ENCODE measurements around the gene PTCD1. TPM values are rescaled to one million over a fixed set of nuclear protein-coding genes. Genes with fewer than 3 reads are reported as not detected.
A peak's percentile ranks its signal among the peaks of the same experiment; 100 is the strongest.

The PTCD1 gene
- total RNA-seq = 7.6 and 14.3 TPM in 2 replicates

- peak; percentile 62 for DNase-seq (ENCODE audit: extremely low read depth, low read depth, low spot score)
Measured at GRCh38 chr7:99438573-99439480, at the start of gene PTCD1, which contains the start of gene CPSF4. TSS of gene PTCD1 (minus strand) at chr7:99438798. CDS start at chr7:99435242, 3,556 bp downstream. TSS of gene CPSF4 (plus strand) at chr7:99438943. CDS start at chr7:99439083, 140 bp downstream.

GRCh38 chr7:99485094-99485493 lies 46.5 kb upstream of the PTCD1 start:
- no peak for DNase-seq (ENCODE audit: extremely low read depth, low read depth, low spot score)

GRCh38 chr7:99478464-99479440 lies 40.2 kb upstream of the PTCD1 start:
- no peak for DNase-seq (ENCODE audit: extremely low read depth, low read depth, low spot score)

- no peak for DNase-seq (ENCODE audit: extremely low read depth, low read depth, low spot score)
Measured at GRCh38 chr7:99476107-99476506, 37.5 kb upstream of the PTCD1 start.

DNA sequence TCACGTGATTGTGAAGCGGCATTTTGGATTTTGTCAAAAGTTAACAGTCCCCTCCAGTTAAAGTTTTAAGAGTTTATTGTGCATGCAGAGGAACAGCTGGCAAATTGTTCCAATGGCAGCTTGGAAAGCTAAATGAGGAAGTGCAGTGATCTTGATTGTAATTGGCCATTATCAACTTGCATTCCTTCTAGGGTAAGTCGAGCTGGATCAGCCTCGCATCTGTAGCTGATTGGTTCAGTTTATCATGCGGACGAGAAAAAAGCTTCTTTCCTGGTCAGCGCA lies 34.7 kb upstream of the PTCD1 start:
- DNase-seq (ENCODE audit: extremely low read depth, low read depth, low spot score) = peak; percentile 52

DNA sequence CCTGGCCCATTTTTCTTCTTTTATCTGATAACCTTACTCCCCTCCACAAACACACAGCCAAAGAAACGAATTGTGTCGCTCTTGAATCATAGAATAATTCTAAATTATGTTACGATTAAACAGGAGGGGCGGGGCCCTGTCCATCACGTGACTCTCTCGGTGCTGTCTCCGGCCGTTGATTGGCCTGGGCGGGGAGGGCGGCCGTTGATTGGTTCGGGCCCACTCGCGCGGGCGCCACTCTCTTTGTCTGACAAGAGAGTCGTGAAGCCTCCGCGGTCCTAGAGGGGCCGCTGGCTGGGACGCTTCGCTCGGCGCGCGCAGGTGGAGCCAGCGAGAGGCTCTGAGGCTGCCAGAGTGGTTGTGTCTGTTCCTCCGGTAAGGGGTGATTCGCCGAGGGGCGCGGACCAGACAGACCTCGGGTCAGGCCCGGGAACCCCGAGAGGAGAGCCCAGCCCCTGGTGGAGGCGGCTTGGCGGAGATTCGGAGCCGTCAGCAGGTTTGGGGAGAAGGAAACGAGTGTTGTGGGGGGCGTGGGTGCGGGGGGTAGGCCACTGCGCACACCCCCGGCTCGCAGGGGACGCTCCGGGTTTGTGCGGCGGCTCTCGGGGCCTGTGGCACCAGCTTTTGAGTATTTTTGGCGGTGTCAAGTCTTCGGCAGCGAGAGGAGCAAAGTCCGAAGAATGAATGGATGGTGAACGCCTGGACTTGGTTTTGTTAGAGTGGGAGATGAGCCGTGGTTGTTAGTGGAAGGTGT lies 34.1 kb upstream of the PTCD1 start, which contains the start of gene ZNF789:
TSS of gene ZNF789 (plus strand) at position 330 of the 754 bp plus-strand sequence. CDS start 3,567 bp downstream, outside the sequence.
- peak; percentile 71 for DNase-seq (ENCODE audit: extremely low read depth, low read depth, low spot score)

DNA sequence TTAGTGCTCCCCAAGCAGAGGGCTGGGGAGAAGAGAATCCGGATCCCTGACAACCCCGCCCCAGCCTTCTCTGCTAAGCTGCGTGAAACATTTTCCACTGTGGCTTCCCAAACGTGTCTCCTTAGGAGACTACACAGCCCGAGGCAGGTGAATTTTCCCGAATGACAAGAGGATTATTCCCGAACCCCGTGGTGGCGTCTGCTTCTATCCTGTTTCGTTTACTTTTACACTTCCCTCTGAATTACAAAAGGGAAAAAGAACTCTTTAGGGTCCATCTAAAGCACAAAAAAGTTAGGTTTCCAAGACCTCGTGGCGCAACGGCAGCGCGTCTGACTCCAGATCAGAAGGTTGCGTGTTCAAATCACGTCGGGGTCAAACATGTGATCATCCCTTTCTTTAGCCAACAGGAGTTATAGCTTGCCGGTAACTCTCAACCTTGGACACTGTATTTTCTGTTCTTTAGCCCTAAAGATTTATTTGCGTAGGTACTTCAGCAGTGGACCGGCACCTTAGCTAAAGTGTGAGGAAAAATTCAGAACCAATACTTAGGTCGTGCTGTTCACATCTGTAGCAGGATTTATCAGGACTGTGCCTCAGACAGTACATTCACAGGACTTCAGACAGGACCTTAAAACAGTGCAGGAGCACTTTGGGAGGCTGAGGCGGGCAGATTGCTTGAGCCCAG lies 30.9 kb upstream of the PTCD1 start:
- DNase-seq (ENCODE audit: extremely low read depth, low read depth, low spot score) = no peak

DNA sequence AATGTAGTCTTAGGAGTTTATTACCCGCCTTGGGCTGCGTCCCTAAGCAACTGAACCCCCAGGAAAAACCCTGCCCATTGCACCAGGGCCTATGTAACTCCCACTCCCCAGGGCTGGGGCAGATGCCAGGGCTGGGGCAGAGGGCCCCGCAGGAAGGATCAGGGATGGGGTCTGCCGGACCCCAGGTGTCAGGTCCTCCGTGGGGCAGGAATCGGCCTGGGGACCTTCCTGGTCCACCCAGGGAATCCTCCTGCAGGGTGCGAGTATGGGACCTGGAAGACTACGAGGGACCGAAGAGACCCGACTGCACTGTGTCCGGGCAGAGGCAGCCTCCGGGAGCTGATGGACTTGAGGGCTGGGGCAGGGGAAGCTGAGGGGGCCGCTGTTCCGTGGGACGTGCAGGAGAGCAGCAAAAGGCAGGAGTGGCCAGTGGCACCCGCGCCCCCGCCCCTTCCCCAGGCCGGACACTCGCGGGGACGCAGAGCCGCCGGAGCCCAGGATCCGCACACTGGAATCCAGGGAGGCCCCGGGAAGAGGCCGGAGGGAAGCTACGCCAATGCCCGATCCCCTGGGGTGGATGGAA lies 29.8 kb upstream of the PTCD1 start:
- no peak for DNase-seq (ENCODE audit: extremely low read depth, low read depth, low spot score)

DNA sequence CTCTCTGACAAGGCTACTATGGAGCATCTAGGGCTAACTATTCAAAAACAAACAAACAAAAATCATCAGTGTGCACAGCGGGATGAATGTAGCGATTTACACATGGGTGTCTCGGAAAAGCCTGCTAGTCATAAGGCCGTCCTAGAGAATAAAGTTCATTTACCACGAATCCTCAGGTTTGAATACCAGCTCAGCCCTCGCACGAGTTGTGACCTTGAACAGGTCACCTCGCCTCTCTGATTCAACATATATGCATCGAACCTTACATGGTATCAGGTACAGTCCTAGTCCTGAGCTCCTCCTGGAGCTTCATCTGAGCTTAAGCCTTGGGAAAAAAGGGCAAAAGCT lies 26.8 kb upstream of the PTCD1 start:
- no peak for DNase-seq (ENCODE audit: extremely low read depth, low read depth, low spot score)

GRCh38 chr7:99461221-99461620 lies 22.6 kb upstream of the PTCD1 start:
- DNase-seq (ENCODE audit: extremely low read depth, low read depth, low spot score) = no peak

DNA sequence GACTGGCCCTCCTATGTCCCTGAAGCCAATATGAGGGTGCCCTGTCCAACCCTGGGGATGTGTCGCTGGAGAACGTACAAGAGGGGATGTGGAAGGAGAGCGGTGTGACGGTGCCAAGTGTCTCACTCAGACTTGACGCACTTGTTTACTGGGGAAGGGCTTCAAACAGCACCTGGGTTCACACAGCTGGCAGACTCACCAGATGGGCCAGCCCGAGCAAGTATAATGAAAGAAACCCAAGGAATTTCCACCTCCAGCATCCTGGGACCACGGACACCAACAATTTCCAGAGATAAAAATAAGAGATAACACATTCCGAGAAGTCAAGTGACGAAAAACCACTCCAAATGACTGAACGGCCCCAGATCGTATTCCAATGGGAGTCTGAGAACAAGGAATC lies 22.1 kb upstream of the PTCD1 start:
- no peak for DNase-seq (ENCODE audit: extremely low read depth, low read depth, low spot score)

GRCh38 chr7:99459087-99459486 lies 20.5 kb upstream of the PTCD1 start:
- DNase-seq (ENCODE audit: extremely low read depth, low read depth, low spot score) = no peak

DNA sequence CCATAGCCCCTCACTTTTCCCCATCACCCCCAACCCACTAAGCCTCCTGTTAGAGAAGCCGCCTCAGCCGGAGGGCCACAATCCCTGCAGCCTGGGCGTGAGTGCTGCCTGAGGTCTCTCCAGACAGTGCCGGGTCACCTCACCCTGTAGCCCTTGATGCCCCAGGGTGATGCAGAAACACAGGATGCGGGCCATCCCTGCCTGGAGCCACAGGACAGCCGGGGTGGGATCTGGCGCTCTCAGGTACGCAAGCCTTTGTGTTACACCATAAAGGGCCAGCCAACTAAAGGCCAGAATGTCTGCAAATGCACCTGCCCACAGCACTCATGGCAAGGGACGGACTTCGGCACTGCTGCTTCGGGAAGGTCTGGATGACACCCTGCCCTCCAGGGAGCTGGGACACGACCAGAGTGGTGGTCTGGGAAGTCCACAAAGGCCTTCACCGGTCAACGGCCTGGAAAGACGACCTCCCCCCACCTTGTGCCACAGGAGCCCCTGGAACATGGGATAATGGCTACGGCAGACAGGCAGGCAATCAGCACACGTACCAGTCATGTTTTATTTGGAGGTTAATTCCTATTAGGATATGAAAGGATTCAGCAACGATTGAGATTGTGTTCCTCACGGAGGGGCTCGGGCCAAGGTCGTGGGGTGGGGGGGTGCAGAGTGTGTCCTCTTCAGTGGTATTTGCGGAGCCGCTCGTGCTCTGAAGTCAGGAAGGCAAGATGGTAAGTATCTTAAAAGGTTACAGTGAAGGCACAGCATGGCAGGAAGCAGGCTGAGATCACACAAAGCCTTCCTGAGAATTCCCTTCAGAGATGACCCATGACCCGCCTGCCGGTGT lies 19.3 kb upstream of the PTCD1 start:
- DNase-seq (ENCODE audit: extremely low read depth, low read depth, low spot score) = no peak

DNA sequence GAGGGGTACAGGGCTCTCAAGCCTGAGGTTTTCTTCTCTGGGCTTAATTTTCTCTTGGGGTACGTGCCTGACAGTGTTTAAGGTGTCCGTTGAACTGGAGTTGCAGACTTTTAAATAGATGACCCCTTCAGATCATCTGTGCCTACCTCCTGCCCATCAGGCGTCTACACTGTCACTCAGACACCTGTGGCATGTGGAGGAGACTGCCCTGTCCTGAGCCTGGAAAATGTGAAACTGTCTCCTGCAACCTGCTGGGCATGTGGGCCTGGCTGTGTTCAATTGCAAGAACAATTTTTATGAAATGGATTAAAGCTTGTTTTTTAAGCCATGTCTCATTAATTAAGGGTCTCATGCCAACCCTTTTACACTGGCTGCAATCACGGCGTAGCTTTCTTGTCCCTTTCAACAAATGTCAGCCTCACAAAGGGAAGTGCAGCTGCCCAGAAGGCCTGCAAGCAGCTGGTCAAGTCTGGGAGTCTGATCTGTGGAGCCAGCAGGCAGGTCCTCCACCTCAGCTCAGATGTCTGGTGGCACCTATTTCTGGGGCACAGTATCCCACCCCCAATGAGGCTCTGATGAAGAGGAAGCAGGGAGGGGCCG lies 18.6 kb upstream of the PTCD1 start:
- DNase-seq (ENCODE audit: extremely low read depth, low read depth, low spot score) = no peak

GRCh38 chr7:99456288-99456687 lies 17.7 kb upstream of the PTCD1 start:
- DNase-seq (ENCODE audit: extremely low read depth, low read depth, low spot score) = no peak

- no peak for DNase-seq (ENCODE audit: extremely low read depth, low read depth, low spot score)
Measured at GRCh38 chr7:99455874-99456273, 17.3 kb upstream of the PTCD1 start.

GRCh38 chr7:99453105-99453504 lies 14.5 kb upstream of the PTCD1 start:
- DNase-seq (ENCODE audit: extremely low read depth, low read depth, low spot score) = no peak

DNA sequence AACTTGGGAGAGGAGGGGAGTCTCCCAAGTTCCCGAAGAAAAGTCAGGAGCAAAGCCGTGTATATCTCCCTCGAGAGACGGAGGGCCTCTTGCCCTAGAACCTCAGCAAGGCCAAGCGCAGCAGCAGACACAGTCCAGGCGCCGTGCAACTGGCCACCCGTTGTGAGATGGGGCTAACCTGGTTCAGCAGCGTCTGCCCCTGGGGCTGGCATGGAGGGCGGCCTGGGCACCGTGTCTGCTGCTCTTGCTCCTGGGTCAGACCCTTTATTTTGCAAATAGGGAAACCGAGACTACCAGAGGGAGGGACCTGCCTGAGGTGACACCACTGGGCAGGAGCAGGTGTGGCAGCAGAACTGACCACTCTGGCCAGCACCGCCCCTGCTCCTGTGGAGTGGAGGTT lies 13.9 kb upstream of the PTCD1 start:
- DNase-seq (ENCODE audit: extremely low read depth, low read depth, low spot score) = no peak

- no peak for DNase-seq (ENCODE audit: extremely low read depth, low read depth, low spot score)
Measured at GRCh38 chr7:99451936-99452335, 13.3 kb upstream of the PTCD1 start.

Measured in glomerular endothelial cell (primary cell).